ENCODE data around the gene KRTAP1-4. TPM values are rescaled to one million over a fixed set of nuclear protein-coding genes. Genes with fewer than 3 reads are reported as not detected.
"Not testable (repeated sequence)": the region's sequence is repeated elsewhere in the genome, so short reads cannot be mapped to it uniquely, and the experiment has no call there.

Gene KRTAP1-4
- total and polyA plus RNA-seq, 2 donors (not counting 3 experiments of a cell fraction or from before 2014, with no cell fraction given): not detected

DNA sequence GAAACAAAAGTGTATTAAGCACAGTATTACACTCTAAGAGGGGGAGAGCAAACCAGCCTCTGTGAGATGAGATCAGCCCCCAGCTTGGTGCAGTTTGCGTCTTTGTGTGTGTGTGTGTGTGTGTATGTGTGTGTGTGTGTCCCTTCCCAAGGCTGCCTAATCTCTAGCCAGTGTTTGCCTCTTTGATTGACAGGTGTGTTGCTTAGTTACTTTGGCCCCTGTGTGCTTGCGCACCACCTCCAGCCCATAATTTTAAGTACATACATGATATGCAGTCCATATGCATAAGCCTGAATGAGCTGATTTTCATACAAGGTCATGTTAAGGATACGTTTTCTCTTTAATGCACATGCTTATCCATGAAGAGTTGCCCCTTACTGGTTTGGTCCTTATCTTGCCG, 28.2 kb downstream of the KRTAP1-4 start:
- Histone ChIP-seq H2AFZ (ENCODE audit: low read depth, low read length) (no peak overlapping the region), H3K4me3 (replicated peaks in 1 of 3; ENCODE audit: insufficient read depth in 1 of 3, low read depth in 1 of 3, low read length in 3 of 3) (no peak overlapping the region), H3K9me1 (replicated peaks; ENCODE audit: control insufficient read depth, extremely low read depth, insufficient read depth, low read length) (no peaks in the 10 kb centered on the region), H3K27me3 (ENCODE audit: control insufficient read depth in 2 of 2, insufficient read depth in 2 of 2, low read length in 2 of 2) (peaks cover 0 to 2% of the 10 kb centered on the region in 2 experiments), H3K9ac (replicated peaks; ENCODE audit: extremely low read depth, insufficient read depth, low read length) (no peak overlapping the region), H3K79me2 (ENCODE audit: control insufficient read depth, insufficient read depth, low read length) (no peaks in the 10 kb centered on the region), H3K27ac (ENCODE audit: insufficient read depth, low read depth, low read length) (no peak overlapping the region), H4K20me1 (replicated peaks; ENCODE audit: control insufficient read depth, extremely low read depth, insufficient read depth, low read length) (no peaks in the 10 kb centered on the region), H3K4me1 (ENCODE audit: control insufficient read depth, extremely low read depth, insufficient read depth, low read length) (no peaks in the 10 kb centered on the region), H3K4me2 (ENCODE audit: insufficient read depth, low read length) (no peak overlapping the region), H3K9me3 (replicated peaks; ENCODE audit: control insufficient read depth, insufficient read depth, low read length) (no peaks in the 10 kb centered on the region), H3K36me3 (ENCODE audit: control insufficient read depth in 2 of 2, extremely low read depth in 1 of 2, insufficient read depth in 2 of 2, low read length in 2 of 2) (no peaks in the 10 kb centered on the region)
- BruUV-seq (replicated peaks): no TSS peak
- no peak for FAIRE-seq
- POLR2A ChIA-PET: no interaction called here
- TF ChIP-seq POLR2A (IDR thresholded peaks at IDR 0.05; ENCODE audit: low read depth, low read length): no peak
- no peak for TF ChIP-seq POLR2AphosphoS5 (IDR thresholded peaks at IDR 0.05; ENCODE audit: insufficient read depth, low read depth, low read length)
- TF ChIP-seq, protein P1, sequence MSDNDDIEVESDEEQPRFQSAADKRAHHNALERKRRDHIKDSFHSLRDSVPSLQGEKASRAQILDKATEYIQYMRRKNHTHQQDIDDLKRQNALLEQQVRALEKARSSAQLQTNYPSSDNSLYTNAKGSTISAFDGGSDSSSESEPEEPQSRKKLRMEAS (IDR thresholded peaks at IDR 0.05; ENCODE audit: insufficient read depth, insufficient read length): no peak
- TF ChIP-seq FOS (IDR thresholded peaks at IDR 0.05; ENCODE audit: borderline replicate concordance, insufficient read depth, low read length): no peak
- no peak for TF ChIP-seq EZH2 (IDR thresholded peaks at IDR 0.05; ENCODE audit: borderline replicate concordance, low read depth, low read length, severe bottlenecking)
- TF ChIP-seq JUN (IDR thresholded peaks at IDR 0.05; ENCODE audit: borderline replicate concordance, insufficient read depth, insufficient read length, low read depth): no peak
- TF ChIP-seq CTCF (IDR thresholded peaks at IDR 0.05; ENCODE audit: extremely low read depth in 1 of 2, insufficient read depth in 1 of 2, low read depth in 1 of 2, low read length in 2 of 2): no peak
- no peak for DNase-seq (ENCODE audit: low read depth, low spot score)
- CTCF ChIA-PET: no interaction called here
- dilution Hi-C loops (cut with MboI; ENCODE audit: extremely low pct_ligation_motif_present, low sequenced_read_pairs) (no loop called here), intact Hi-C loops (cut with micrococcal nuclease) (no loop called here)

- H4K20me1 ChIP-seq (replicated peaks; ENCODE audit: control insufficient read depth, extremely low read depth, insufficient read depth, low read length); H3K4me2 ChIP-seq (ENCODE audit: insufficient read depth, low read length); H3K9me3 ChIP-seq (replicated peaks; ENCODE audit: control insufficient read depth, insufficient read depth, low read length); H3K79me2 ChIP-seq (ENCODE audit: control insufficient read depth, insufficient read depth, low read length); BruUV-seq (replicated peaks); H3K9ac ChIP-seq (replicated peaks; ENCODE audit: extremely low read depth, insufficient read depth, low read length); H3K27me3 ChIP-seq (ENCODE audit: control insufficient read depth in 2 of 2, insufficient read depth in 2 of 2, low read length in 2 of 2); H3K4me1 ChIP-seq (ENCODE audit: control insufficient read depth, extremely low read depth, insufficient read depth, low read length); H2AFZ ChIP-seq (ENCODE audit: low read depth, low read length); H3K9me1 ChIP-seq (replicated peaks; ENCODE audit: control insufficient read depth, extremely low read depth, insufficient read depth, low read length); CTCF ChIA-PET; H3K27ac ChIP-seq (ENCODE audit: insufficient read depth, low read depth, low read length); intact Hi-C loops (cut with micrococcal nuclease); FAIRE-seq; DNase-seq (ENCODE audit: low read depth, low spot score); H3K36me3 ChIP-seq (ENCODE audit: control insufficient read depth in 2 of 2, extremely low read depth in 1 of 2, insufficient read depth in 2 of 2, low read length in 2 of 2); H3K4me3 ChIP-seq (replicated peaks in 1 of 3; ENCODE audit: insufficient read depth in 1 of 3, low read depth in 1 of 3, low read length in 3 of 3); POLR2A ChIA-PET; dilution Hi-C loops (cut with MboI; ENCODE audit: extremely low pct_ligation_motif_present, low sequenced_read_pairs): not testable (repeated sequence)
Measured at GRCh38 chr17:40999563-40999962, 30.4 kb downstream of the KRTAP1-4 start, which contains the start of gene KRTAP3-2. Gene KRTAP3-2 (minus strand): TSS chr17:40999906. CDS start chr17:40999853, 53 bp downstream.

Measured in endothelial cell of umbilical vein (primary cell).